ENCODE data around the gene VPS37C. TPM values are rescaled to one million over a fixed set of nuclear protein-coding genes. Genes with fewer than 3 reads are reported as not detected.
A peak's percentile ranks its signal among the peaks of the same experiment; 100 is the strongest.

The VPS37C gene
- total RNA-seq, 1 donor from 2014 or later: 15.8 TPM

DNA sequence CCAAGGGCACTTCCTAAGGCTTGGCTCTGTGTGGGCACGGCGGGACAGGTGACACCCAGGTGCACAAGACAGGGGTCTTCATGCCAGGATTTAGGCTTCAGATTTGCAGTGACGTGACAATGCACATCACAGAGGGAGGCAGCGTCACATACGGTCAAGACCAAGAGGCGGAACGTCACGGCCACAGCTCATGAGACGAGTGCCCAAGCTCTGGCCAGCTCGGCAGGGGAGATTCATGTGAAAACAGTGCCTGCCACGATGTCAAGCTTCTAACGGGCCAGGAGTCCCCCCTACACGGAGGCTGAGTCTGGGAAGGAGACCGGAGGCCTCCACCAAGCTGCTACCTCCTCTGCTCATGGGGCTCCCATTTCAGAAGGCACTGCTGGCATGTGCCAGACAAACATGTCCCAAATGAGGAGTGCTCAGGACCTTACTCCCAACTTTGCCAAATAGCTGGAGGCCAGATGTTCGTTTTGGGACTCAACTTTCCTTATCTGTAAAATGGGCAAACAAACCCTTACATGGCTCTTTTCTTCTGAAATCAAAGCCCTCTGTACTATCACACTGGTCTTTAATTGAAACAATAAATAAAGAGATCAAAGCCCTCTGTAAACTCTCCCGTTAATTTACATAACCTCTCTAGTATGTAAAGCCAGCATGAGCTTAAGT is 16.6 kb downstream of the VPS37C start:
- no peak for ATAC-seq
- intact Hi-C loops (cut with micrococcal nuclease): no loop called here
- DNase-seq: no peak

DNA sequence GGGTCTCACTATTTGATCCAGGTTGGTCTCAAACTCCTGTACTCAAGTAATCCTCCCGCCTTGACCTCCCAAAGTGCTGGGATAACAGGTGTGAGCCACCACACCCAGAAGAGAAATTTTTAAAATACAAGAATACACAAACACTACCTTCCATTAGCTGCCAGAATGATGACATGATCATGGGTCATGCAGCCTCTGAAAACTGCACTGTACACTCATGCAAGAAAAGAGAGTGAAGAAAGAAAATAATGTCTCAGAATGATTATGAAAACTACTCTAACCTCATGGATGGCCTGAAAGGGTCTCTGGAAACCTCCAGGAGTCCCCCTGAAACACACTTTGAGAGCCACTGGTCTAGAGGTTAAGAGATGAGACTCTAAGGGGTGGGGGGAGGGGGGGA is 18.8 kb downstream of the VPS37C start:
- DNase-seq: no peak
- ATAC-seq: no peak
- intact Hi-C loops (cut with micrococcal nuclease): no loop called here

DNA sequence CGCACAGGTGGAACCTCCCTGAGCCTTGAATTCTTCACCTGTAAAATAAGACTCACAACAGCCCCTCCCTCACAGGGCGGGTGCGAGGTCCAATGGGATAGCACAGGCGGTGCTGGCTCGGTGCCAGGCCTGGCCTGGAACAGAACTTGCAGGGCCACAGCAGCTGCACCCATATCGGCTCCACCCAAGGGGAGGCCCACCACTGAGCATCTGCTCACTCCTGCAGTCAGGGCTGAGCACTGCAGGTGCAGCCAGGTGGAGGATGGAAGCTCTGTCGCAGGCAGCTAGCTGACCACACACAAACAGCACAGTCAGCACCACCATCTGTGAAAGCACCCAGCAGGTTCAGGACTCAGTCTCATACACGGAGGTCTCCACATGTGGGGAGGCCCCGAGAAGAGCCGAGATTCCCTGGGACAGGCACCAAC is 19.6 kb downstream of the VPS37C start:
- intact Hi-C loops (cut with micrococcal nuclease): no loop called here
- DNase-seq: peak; percentile 66
- ATAC-seq: peak; percentile 51

DNA sequence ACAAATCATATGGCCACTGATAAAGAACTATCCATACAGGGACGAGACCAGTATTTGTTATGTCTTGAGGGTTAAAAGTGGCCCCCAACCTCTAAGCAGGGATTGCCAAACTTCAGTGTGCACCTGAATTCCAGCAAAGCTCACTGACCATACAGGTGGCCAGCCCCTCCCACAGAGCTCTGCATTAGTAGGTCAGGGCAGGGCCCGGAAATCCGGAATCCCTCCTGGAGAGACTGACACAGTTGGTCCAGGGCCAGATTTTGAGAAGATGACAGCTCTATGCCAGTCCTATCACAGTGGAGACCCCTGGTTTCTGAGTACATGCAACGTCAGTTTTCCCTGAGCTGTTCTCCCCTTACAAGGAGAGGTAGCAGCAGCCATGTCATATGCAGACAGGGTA is 20.8 kb downstream of the VPS37C start:
- intact Hi-C loops (cut with micrococcal nuclease): no loop called here
- DNase-seq (no peak), ATAC-seq (no peak)

DNA sequence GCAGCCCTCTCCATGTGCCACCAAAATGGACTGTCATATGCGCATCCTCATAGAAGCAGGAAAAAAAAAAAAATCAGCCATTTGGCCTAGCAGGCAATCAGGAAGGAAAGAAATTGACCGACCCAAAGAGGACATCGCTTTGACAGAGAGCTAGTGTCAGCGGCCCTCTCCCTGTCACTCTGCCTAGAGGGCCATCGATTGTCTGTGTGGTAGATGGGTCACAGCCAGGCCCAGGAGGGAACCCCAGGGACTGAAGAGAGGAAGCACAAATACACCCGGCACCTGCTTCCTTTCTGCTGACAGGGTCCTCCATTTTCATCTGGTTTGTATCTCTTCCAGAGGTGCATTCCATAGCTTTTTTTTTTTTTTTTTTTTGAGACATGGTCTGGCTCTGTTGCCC is 21.8 kb downstream of the VPS37C start:
- peak; percentile 8 for ATAC-seq
- intact Hi-C loops (cut with micrococcal nuclease): no loop called here

DNA sequence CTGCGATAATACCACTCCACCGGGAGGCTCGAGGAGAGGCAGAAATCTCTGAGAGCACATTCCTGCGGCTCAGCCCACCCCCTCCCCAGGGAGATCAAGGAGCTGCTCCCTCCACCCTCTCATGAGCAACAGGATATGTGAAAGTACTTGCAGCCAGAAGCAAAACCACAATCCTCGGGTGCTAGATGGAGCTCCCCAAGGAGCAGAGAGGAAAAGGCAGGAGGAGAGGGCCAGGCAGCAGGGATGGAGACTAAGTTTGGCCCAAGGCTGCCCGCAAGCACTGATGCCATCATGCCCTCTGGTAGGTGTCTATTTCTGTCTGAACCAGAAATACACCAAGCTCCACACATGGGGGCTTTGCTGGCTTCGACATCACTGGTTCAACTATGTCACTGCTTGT is 22.3 kb downstream of the VPS37C start:
- intact Hi-C loops (cut with micrococcal nuclease): no loop called here
- DNase-seq (no peak), ATAC-seq (peak; percentile 46)

More for the DNA sequence above, 21.8 kb downstream of the VPS37C start:
- no peak for DNase-seq

DNA sequence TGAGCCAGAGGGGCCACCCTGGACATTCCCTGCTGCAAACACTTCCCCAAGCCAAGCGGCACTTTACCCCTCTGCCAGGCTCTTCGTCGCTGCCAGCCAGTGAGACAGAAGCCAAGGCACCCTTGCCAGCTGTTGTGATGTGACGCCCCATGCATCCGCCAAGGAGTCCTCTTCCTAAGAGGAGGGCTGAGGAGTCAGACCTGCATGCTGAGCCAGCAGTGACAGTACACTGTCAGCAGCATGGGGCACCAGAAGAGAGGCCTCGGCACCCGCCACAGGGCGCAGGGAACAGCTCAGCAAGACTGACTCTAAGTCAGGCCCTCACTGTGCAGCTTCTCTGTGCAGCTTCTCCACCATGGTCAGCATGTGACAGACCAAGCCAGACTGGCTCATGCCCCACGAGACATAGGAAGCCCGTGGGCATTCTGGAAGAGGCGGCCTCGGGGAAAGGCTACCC is 26.4 kb downstream of the VPS37C start:
- DNase-seq: peak; percentile 58
- intact Hi-C loops (cut with micrococcal nuclease): no loop called here
- ATAC-seq: peak; percentile 70

DNA sequence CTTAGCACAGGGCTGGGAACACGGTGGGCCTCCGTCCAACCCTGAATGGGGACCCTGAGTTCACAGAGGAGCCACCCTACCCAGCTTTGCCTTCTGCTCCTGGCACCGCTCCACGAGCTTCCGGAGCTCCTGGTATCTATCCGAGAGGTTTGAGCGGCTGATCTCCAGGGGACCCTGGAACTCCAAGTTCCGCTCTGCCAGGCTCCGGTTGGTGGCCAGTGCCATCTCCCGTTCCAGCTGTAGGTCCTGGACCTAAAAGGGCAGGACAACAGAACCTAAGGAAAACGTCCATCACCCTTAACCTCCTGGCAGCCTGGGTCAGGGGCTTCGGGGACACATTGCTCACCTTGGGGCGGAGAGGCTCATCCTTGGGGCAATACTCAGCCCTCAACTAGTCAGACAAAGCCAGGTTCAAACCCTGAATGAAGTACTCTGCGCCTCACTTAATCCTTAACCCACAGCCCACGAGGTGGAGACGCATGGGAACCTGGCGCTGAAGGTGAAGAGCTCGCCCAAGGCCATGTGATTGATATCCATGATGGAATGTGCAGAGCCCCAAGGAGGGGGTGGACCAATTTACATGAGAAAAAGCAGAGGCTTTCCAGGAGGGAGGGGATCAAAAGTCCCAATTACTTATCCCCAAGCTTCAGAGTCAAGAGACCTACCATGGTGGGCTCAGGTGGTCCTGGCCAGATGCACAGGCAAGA is 27.1 kb downstream of the VPS37C start:
- ATAC-seq (no peak), DNase-seq (no peak)
- intact Hi-C loops (cut with micrococcal nuclease): no loop called here

DNA sequence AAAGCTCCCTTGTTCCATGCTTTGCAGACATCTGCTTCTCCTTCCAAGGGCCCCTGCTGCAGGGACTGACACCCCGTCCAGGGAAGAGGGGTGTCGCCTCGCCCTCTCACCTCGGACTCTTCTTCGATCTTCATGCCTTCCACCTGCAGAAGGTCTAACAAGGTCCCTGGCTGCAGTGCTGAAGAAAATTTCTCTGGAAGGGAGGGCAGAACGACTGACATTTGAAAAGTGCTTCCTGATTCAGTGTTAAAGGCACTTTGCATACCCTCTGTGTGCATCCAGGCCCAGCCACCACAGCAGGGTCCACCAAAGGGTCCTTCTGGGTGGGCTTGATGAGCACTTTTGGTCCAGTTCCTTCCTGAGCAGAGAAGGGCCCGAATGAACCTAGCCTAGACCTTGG is 28.1 kb downstream of the VPS37C start:
- DNase-seq: no peak
- intact Hi-C loops (cut with micrococcal nuclease): no loop called here

DNA sequence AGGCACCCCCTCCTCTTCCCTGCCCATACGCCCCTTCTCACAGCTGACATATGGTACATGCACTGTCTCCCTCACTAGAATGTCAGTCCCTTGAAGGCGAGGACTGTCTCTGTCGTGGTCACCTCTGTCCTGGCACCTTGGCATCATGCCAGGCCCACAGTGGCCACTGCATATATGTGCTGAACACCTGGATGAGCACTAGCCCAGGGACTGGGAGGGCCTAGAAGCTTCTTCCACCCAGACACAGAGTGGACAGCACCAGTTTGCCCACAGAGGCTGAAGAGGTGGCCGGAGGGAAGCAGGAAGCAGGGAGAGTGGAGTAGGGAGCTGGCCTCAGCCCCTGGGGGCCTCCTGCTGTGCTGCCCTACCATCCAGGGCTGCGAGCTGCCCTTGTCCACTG is 28.6 kb downstream of the VPS37C start:
- DNase-seq: no peak
- intact Hi-C loops (cut with micrococcal nuclease): no loop called here
- ATAC-seq: no peak

More for the DNA sequence above, 28.1 kb downstream of the VPS37C start:
- no peak for ATAC-seq

DNA sequence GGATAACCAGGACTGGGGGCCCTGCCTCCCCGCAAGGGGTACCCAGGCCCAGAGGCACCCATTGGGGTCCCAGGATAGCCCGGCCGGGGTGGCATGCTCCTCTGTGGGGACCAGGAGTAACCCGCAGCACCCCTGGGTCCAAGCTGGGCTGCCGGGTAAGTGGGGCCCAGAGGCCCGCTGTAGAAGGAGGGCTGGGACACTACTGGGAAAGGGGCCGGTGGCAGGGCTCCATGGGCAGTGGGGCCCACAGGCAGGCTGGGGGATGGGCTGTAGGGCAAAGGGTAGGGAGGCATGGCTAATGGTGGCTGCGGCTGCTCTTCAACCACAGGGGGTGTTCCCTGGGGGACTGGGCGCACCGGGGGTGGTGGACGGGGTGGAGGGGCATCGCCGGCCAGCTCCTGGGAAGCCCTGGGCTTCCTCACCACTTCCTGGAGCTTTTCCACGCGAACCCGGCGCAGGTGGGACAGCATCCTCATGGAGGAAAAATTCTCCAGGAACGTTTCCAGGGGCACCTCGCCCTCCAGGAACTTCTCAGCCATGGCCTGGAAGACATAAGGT is 29.1 kb downstream of the VPS37C start:
- ATAC-seq: no peak
- no peak for DNase-seq
- intact Hi-C loops (cut with micrococcal nuclease): no loop called here

DNA sequence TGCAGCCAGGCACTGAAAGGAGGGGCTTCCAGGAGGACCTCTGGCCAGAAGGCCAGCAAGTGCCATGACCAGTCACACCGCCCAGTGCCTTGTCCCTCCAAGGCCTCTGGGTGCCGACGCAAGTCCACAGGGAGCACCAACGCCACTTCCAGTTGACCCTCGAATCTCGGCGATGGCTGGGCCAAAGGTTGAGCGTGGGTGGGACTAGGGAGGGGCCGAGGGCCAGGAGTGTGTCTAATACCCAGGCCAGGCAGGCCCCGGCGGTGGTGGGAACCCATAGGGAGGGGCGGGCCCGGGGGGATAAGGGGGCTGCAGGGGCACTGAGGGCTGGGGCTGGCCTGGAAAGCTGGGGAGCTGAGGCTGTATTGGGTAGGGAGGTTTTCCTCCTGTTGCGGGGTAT is 29.6 kb downstream of the VPS37C start:
- intact Hi-C loops (cut with micrococcal nuclease): no loop called here
- DNase-seq: no peak
- ATAC-seq: no peak

DNA sequence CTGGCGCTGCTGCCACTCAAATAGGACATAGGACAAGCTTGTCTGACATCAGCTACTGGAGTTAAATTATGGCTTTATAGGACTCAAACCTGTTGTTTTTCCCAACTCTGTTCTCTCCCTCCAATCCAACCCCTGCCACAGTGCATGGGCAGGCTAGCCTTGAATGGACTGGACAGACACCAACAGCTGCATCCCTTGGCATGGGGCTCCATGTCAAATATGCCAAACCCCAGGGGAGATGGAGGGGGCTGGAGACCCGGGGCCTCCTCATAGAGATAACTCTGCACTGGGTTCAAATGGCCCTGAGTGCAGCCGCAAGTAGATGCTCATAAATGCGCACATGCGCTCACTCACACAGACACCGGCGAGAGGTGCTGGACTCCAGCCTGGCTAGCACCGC is 30.0 kb downstream of the VPS37C start:
- DNase-seq (no peak), ATAC-seq (no peak)
- intact Hi-C loops (cut with micrococcal nuclease): no loop called here

DNA sequence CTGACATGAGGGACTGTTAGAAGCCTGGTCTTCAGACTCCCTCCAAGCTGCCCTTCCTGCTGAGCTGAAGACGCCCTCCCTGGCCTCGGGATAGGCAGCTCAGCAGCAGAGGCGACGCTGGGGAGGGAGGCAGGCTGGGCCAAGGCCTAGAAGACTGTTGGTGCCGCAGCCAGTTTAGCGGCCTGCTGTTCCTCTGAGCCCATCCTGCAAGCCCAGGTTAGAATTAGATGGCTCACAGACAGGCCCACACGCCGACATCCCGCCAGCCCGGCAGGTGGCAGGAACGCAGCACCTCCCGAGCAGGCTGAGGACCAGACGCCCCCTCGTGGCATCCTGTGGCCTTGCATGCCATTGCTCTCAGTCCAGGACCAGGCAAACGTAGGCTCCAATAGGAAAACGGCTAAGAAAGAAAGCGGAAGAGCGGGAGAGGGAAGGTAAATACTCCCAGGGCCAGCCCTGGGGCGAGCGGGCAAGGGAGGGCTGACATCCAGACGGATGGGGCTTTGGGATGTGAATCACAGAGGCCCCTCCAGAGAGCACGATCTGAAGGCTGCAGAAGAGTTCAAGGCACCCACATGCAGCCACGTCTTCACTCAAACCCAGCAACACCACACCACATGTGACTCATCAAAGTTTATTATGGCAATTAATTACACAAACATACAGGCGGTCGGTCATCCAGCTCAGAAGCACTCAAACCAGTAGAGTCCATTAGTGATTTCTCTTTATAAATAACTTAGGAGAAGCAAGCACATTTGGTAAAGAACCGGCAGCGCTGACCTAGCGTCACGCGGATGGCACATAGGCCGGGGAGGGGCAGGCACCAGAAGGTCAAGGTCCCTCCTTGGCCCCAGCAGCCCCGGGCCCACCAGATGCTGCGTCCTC is 31.3 kb downstream of the VPS37C start:
- ATAC-seq: peak; percentile 84
- peak; percentile 90 for DNase-seq
- intact Hi-C loops (cut with micrococcal nuclease): no loop called here

DNA sequence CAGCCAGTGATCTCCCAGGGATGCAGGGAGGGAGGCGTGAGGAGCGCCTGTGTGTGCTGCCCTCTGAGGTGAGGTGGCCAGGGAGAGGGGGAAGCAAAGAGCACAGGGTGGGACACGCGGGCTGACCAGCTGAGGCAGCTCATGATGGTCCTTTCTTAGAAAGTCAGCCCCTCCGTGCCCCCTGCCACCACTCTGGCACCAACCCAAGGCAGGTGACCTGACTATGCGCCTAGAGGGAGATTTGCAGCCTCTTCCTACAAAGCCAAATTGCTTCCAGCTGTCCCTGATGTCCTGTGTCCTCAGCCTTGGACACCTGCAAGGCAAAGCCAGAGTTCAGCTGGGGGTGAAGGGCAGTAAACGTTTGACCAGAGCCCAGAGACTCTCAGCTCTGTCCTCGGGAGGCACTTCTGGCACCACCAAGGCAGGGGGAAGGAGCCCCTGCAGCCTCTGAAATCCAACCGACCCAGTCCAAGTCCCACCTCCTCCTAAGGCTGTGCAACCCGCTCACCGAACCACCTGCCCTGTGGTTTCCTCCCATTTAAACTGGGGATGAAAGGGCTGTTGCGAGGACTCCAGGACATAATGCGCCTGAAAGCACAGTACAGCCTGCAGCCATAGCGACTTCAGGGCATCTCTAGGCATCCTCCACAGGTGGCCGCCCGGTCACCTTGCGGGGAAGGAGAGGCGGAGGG is 32.1 kb downstream of the VPS37C start:
- intact Hi-C loops (cut with micrococcal nuclease): no loop called here
- ATAC-seq (no peak), DNase-seq (no peak)

DNA sequence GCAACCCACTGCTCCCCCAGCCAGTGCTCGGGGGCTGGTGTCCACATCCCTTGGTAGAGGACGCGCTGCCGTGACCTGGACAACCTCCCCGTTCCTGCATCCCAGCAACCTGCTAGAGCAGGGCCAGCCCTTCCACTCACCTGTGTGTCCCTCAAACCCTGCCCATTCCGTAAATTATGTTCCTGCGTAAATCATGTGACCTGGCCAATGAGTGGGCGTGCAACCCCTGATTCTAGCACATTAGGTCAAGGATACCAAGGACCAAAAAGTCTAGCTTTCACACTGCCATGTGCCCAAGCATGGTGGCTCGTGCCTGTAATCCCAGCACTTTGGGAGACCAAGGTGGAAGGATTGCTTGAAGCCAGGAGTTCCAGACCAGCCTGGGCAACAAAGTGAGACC is 33.2 kb downstream of the VPS37C start:
- DNase-seq (no peak), ATAC-seq (no peak)
- intact Hi-C loops (cut with micrococcal nuclease): no loop called here

DNA sequence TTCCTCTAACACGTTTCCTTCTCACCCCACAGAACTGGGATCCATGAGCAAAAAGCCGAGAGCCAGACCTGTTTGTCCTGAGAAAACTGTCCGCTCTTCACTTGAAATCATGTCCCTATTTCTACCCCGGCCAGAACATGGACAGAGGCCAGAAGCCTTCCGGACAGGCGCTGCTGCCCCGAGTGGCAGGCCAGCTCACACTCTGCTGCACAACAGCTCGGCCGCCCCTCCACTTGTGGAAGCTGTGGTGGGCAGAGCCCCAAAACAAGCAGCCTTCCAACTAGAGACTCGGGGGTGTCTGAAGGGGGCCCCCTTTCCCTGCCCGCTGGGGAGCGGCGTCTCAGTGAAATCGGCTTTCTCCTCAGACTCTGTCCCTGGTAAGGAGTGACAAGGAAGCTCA is 35.0 kb downstream of the VPS37C start:
- intact Hi-C loops (cut with micrococcal nuclease): no loop called here
- ATAC-seq (peak; percentile 40), DNase-seq (peak; percentile 62)

DNA sequence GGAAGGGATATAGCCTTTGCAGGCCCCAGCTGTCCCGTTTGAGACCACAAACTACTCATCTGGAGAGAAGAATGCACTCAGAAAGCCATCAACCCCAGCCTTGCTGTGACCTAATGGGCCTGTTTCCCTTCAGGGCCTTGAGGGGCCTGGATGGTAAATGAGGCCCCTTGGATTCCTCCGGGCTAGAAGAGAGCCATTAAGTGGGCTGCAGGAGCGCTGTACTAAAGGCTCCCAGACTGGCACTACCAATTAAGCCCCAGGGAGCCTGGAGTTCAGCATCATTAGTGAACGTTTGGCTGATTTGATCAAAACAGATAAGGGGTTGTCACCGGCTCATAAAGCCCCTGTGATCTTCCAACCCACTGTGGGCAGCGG is 35.9 kb downstream of the VPS37C start:
- intact Hi-C loops (cut with micrococcal nuclease): no loop called here
- no peak for ATAC-seq
- no peak for DNase-seq
